K562 (cell line): Measurements from ENCODE around the gene HSPH1. TPM values are rescaled to one million over a fixed set of nuclear protein-coding genes. Genes with fewer than 3 reads are reported as not detected.

Experiments used
- ATAC-seq: fragments of 200-7000 bp; cut with Tn5 transposase; 3 replicates; pipeline ENCODE4 v1.9.1; 2020; ENCODE audit warnings: moderate library complexity
- BruUV-seq: library from RNA; stranded (reverse); fragments of 400-500 nt; replicated peaks from 2 replicates; lab custom pipeline; 2021; lab: Mats Ljungman, UMichigan
- CTCF ChIA-PET: fragments of 300-600 bp; formaldehyde crosslinking; extraction: SDS; loops from one replicate; lab custom pipeline; 2021; ENCODE audit warnings: low intra/inter-chr PET ratio; lab: Yijun Ruan, JAX
- POLR2A ChIA-PET: fragments of 300-600, 350-650 bp; sonication (Branson Sonifier 250); formaldehyde crosslinking; extraction: SDS; loops from one replicate; lab custom pipeline; 2021; ENCODE audit warnings: antibody characterized with exemption, inconsistent platforms; lab: Yijun Ruan, JAX
- DNase-seq, 4 experiments: peaks; one replicate each; pipeline versions ENCODE4 v3.0.0 to v3.0.0-alpha.2; 2011 to 2018; ENCODE audit warnings: low spot score in 3 of 4, mixed read lengths in 3 of 4; ENCODE audit errors: extremely low read depth in 1 of 4
- FAIRE-seq: peaks from 2 replicates; lab custom pipeline; 2011; peaks lifted over from hg19 to GRCh38; lab: Jason Lieb, UNC
- H2AFZ ChIP-seq: 2 replicates; pipeline ENCODE4 v1.6.0; 2011; ENCODE audit warnings: low read depth, low read length, control low read depth, inconsistent platforms
- H3K27ac ChIP-seq: fragments of 200-600 bp; 3 replicates; pipeline ENCODE4 v1.8.0; 2011; ENCODE audit warnings: low read depth, mild to moderate bottlenecking, control low read depth, inconsistent platforms, low read length, moderate library complexity, mixed read lengths; ENCODE audit errors: extremely low read depth
- H3K27me3 ChIP-seq, 2 experiments: fragments of 300-600 bp in 1 of 2; 2 replicates in 1 of 2; 3 replicates in 1 of 2; pipeline versions ENCODE4 v1.6.0 to v1.8.0; 2011; ENCODE audit warnings: inconsistent platforms in 2 of 2, low read length in 2 of 2, mild to moderate bottlenecking in 1 of 2, mixed read lengths in 1 of 2, moderate library complexity in 1 of 2; ENCODE audit not compliant: control insufficient read depth in 2 of 2, insufficient read depth in 2 of 2
- H3K36me3 ChIP-seq: fragments of 300-600 bp; 3 replicates; pipeline ENCODE4 v1.8.0; 2011; ENCODE audit warnings: mild to moderate bottlenecking, low read length, inconsistent platforms; ENCODE audit not compliant: control insufficient read depth, insufficient read depth
- H3K4me1 ChIP-seq, 2 experiments: fragments of 200-600 bp in 1 of 2; replicated peaks in 1 of 2; 2 replicates in 1 of 2; 3 replicates in 1 of 2; pipeline versions ENCODE4 v1.5.1 to v1.8.0; 2011; ENCODE audit warnings: inconsistent platforms in 2 of 2, low read length in 2 of 2, mild to moderate bottlenecking in 1 of 2, mixed read lengths in 1 of 2, moderate library complexity in 1 of 2; ENCODE audit not compliant: control insufficient read depth in 2 of 2, insufficient read depth in 2 of 2
- H3K4me2 ChIP-seq: 2 replicates; pipeline ENCODE4 v1.6.1; 2011; ENCODE audit warnings: low read length, control low read depth, inconsistent platforms, mixed read lengths; ENCODE audit not compliant: insufficient read depth
- H3K4me3 ChIP-seq: fragments of 200-600 bp; sonication (generic), shearing (Covaris generic); 2 replicates; pipeline ENCODE4 v1.5.1; 2016; ENCODE audit warnings: control low read depth, inconsistent platforms
- H3K79me2 ChIP-seq: fragments of 200-600 bp; 3 replicates; pipeline ENCODE4 v1.8.0; 2011; ENCODE audit warnings: low read length, inconsistent platforms; ENCODE audit not compliant: control insufficient read depth, insufficient read depth
- H3K9ac ChIP-seq, 2 experiments: 2 replicates each; pipeline versions ENCODE4 v1.6.0 to v1.6.1; 2011; ENCODE audit warnings: low read depth in 2 of 2, low read length in 2 of 2, control low read depth in 1 of 2, inconsistent platforms in 1 of 2, mild to moderate bottlenecking in 1 of 2, mixed read lengths in 1 of 2; ENCODE audit not compliant: insufficient read depth in 1 of 2
- H3K9me1 ChIP-seq: one replicate; pipeline ENCODE4 v1.6.0; 2011; ENCODE audit warnings: inconsistent platforms, mild to moderate bottlenecking, low read length, moderate library complexity; ENCODE audit not compliant: control insufficient read depth, insufficient read depth
- H3K9me3 ChIP-seq: replicated peaks from 2 replicates; pipeline ENCODE4 v1.5.1; 2011; ENCODE audit warnings: low read depth, low read length, inconsistent platforms; ENCODE audit not compliant: control insufficient read depth, insufficient read depth
- H4K20me1 ChIP-seq: replicated peaks from 2 replicates; pipeline ENCODE4 v1.6.1; 2011; ENCODE audit warnings: low read length, inconsistent platforms, mixed read lengths; ENCODE audit not compliant: control insufficient read depth, insufficient read depth
- FOXP1 ChIP-seq: sonication (generic); formaldehyde crosslinking; IDR thresholded peaks from 2 replicates; pipeline ENCODE4 v1.8.0; 2022; ENCODE audit warnings: mild to moderate bottlenecking, missing genetic modification reagents
- FUS ChIP-seq: fragments of 200-400 bp; formaldehyde crosslinking; optimal IDR thresholded peaks from 2 replicates; pipeline ENCODE3; 2017; ENCODE audit warnings: low read depth, low read length
- MLLT1 ChIP-seq, 2 experiments: fragments of 450-650 bp; IDR thresholded peaks; 2 replicates each; pipeline ENCODE4 v1.6.1; 2016
- NBN ChIP-seq: fragments of 450-650 bp; IDR thresholded peaks from 2 replicates; pipeline ENCODE4 v1.6.1; 2016; ENCODE audit warnings: low read depth, mild to moderate bottlenecking
- NRF1 ChIP-seq, 2 experiments: fragments of 450-650 bp; IDR thresholded peaks in 1 of 2; conservative IDR thresholded peaks in 1 of 2; 2 replicates each; pipeline ENCODE4 v1.6.1; 2014; ENCODE audit warnings: mild to moderate bottlenecking in 2 of 2
- TAL1 ChIP-seq: fragments of 450-650 bp; IDR thresholded peaks from 2 replicates; pipeline ENCODE4 v1.6.1; 2016; ENCODE audit warnings: mild to moderate bottlenecking
- ZNF41 ChIP-seq: fragments of 250-450 bp; sonication (Bioruptor Pico); conservative IDR thresholded peaks from 2 replicates; pipeline ENCODE4 v1.4.0; 2020; ENCODE audit warnings: mild to moderate bottlenecking
- ZNF696 ChIP-seq: fragments of 250-450 bp; sonication (Bioruptor Pico); conservative IDR thresholded peaks from 2 replicates; pipeline ENCODE4 v1.4.0; 2020; ENCODE audit warnings: mild to moderate bottlenecking, moderate library complexity
- ZSCAN32 ChIP-seq: fragments of 450-650 bp; formaldehyde crosslinking; IDR thresholded peaks from 2 replicates; pipeline ENCODE4 v1.4.0; 2020; ENCODE audit warnings: mild to moderate bottlenecking, moderate library complexity
- WGBS: fragments of 100-300 bp; shearing (Covaris generic); methylation state at CpG from one replicate; pipeline ENCODE4 v1.1.6; 2016; ENCODE audit warnings: low coverage, mixed read lengths; ENCODE audit not compliant: insufficient coverage; ENCODE audit errors: missing lambda C conversion rate; 5-methylcytosine and 5-hydroxymethylcytosine counted together
- in situ Hi-C: fragments of 300-500 bp; cut with MboI; formaldehyde crosslinking; loops from 4 replicates; pipeline ENCODE4 v1.15.0; 2018; ENCODE audit warnings: inconsistent platforms, mixed read lengths
- intact Hi-C: fragments of 100-400 bp; cut with micrococcal nuclease; formaldehyde crosslinking; loops from 2 replicates; pipeline ENCODE4 v1.14.2; 2022
- polyA plus RNA-seq, 8 experiments: library from polyadenylated mRNA; depleted of rRNA in 4 of 8; stranded (reverse) in 5 of 8; unstranded in 3 of 8; fragments of >200 nt; fragmentation: Nextera tagmentation in 2 of 8; fragmentation: Illumina TruSeq in 1 of 8; extraction: Ambion mirVana in 2 of 8; extraction: Trizol in 1 of 8; gene quantifications; 2 replicates each; pipeline versions ENCODE4 v1.2.1 to v1.2.3, GENCODE V29; 2011 to 2014; ENCODE audit warnings: inconsistent platforms in 1 of 8, missing spikeins in 1 of 8
- total RNA-seq, 7 experiments: library from RNA; depleted of rRNA in 6 of 7; stranded (reverse); fragments of >200 nt in 6 of 7; fragmentation: Illumina TruSeq in 2 of 7; extraction: Trizol in 2 of 7; gene quantifications; 2 replicates each; pipeline versions ENCODE4 v1.2.1 to v1.2.3, GENCODE V29; 2011 to 2021; ENCODE audit warnings: low replicate concordance in 1 of 7

The HSPH1 gene
- total and polyA plus RNA-seq, 9 of the 15 experiments (the other 6 are each of a cell fraction or from before 2014, with no cell fraction given), result 34.6 to 104 (median 64.7) TPM

- Histone ChIP-seq H3K27me3 (no peaks in the 10 kb centered on the region), H3K9me1 (no peaks in the 10 kb centered on the region), H3K4me2 (peak overlapping the region; percentile 80), H3K9ac (peak overlapping the region in 1 of 2 experiments; percentile 66; a peak in 2 of 4 replicates), H3K4me1 (peaks cover 0 to 12% of the 10 kb centered on the region in 2 experiments; a peak in 1 of 5 replicates), H3K4me3 (peak overlapping the region; percentile 85; the same call in 1 of the 2 replicates), H2AFZ (no peak overlapping the region), H3K9me3 (no peaks in the 10 kb centered on the region), H3K36me3 (peaks cover 43% of the 10 kb centered on the region), H3K27ac (no peak overlapping the region; the same call in 2 of the 3 replicates), H4K20me1 (no peaks in the 10 kb centered on the region), H3K79me2 (peaks cover 63% of the 10 kb centered on the region)
- in situ Hi-C loops, result no loop called here
- ATAC-seq, result no peak
- no TSS peak for BruUV-seq
- POLR2A ChIA-PET, result interaction anchor here (0.7 kb wide), 1 partner anchor 197 kb away, joined by 4 read pairs; no protein-coding TSS in a partner anchor
- no peak for TF ChIP-seq TAL1
- no peak for TF ChIP-seq ZNF696 (CRISPR knock-in tag)
- 6% methylated on average over 4 of the region's 4 CpGs for WGBS
- intact Hi-C loops, result no loop called here
- FAIRE-seq, result no peak
- DNase-seq, result no peak
- CTCF ChIA-PET, result no interaction called here
Measured at GRCh38 chr13:31159306-31159705, 2.4 kb downstream of the HSPH1 start.

- ATAC-seq (no peak), FAIRE-seq (no peak), DNase-seq (no peak)
- no peak overlapping the region for H3K9ac ChIP-seq
- no peak overlapping the region for H2AFZ ChIP-seq
- H3K4me3 ChIP-seq, result no peak overlapping the region
- CTCF ChIA-PET, result no interaction called here
- peaks cover 35% of the 10 kb centered on the region for H3K79me2 ChIP-seq
- no TSS peak for BruUV-seq
- H3K4me1 ChIP-seq, result no peaks in the 10 kb centered on the region
- H3K9me3 ChIP-seq, result no peaks in the 10 kb centered on the region
- intact Hi-C loops, result no loop called here
- H3K27ac ChIP-seq, result no peak overlapping the region
- 100% methylated on average over 1 of the region's 2 CpGs for WGBS
- H3K9me1 ChIP-seq, result no peaks in the 10 kb centered on the region
- H3K27me3 ChIP-seq, result no peaks in the 10 kb centered on the region
- no peak overlapping the region for H3K4me2 ChIP-seq
- POLR2A ChIA-PET, result no interaction called here
- TF ChIP-seq NRF1 (conservative IDR thresholded peaks at IDR 0.05 in 1 of 2, IDR thresholded peaks at IDR 0.05 in 1 of 2) (no peak), FOXP1 (CRISPR knock-in tag) (no peak), MLLT1 (IDR thresholded peaks at IDR 0.05) (no peak), NBN (no peak), ZNF41 (CRISPR knock-in tag) (no peak), ZSCAN32 (CRISPR knock-in tag) (no peak), FUS (no peak)
- H3K36me3 ChIP-seq, result peaks cover 87% of the 10 kb centered on the region
- H4K20me1 ChIP-seq, result no peaks in the 10 kb centered on the region
- in situ Hi-C loops, result no loop called here
Measured at GRCh38 chr13:31154939-31155338, 6.8 kb downstream of the HSPH1 start.
